HG02870 (cell line): Measurements from ENCODE around the gene PDZRN3.

Source experiments
- ATAC-seq: cut with Tn5 transposase; IDR thresholded peaks from one replicate; pipeline ENCODE4 v1.9.1; 2021; ENCODE audit warnings: mild to moderate bottlenecking, moderate library complexity; ENCODE audit not compliant: unreplicated experiment

The PDZRN3 gene

DNA sequence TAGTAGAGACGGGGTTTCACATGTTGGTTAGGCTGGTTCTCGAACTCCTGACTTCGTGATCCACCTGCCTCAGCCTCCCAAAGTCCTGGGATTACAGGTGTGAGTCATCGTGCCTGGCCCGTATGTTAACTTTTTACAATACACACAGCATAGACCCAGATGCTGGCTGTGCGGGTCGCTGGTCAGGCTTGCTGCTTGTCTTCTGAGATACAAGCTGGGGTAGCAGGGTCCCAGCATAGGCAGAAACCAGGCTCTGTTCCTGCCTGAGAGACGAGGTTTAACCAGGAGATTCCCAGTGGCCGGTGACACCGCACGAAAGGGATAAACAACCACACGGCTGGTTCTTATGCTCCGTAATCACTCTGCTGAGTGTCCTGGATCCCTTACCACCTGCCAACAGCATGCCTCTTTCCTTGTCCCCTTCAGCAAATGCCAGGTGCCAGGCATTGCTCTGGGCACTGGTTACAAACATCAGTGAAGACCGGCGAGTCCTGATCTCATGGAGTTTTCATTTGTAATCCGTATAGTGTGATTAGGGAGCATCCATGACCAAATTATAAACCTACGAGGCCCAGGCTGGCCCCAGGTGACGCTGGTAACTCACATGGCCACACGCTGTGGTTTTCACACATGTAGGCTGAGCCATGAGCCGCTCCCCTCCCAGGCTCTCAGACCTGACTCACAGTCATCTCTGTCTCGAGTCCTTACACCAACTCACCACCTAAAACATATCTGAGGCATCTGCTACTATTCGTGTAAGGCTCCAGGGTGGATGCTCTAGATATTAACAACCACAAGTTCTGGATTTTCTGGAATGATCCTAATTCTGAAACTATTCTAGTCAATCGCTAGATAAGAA lies 125.7 kb downstream of the PDZRN3 start:
- ATAC-seq = peak; percentile 73

DNA sequence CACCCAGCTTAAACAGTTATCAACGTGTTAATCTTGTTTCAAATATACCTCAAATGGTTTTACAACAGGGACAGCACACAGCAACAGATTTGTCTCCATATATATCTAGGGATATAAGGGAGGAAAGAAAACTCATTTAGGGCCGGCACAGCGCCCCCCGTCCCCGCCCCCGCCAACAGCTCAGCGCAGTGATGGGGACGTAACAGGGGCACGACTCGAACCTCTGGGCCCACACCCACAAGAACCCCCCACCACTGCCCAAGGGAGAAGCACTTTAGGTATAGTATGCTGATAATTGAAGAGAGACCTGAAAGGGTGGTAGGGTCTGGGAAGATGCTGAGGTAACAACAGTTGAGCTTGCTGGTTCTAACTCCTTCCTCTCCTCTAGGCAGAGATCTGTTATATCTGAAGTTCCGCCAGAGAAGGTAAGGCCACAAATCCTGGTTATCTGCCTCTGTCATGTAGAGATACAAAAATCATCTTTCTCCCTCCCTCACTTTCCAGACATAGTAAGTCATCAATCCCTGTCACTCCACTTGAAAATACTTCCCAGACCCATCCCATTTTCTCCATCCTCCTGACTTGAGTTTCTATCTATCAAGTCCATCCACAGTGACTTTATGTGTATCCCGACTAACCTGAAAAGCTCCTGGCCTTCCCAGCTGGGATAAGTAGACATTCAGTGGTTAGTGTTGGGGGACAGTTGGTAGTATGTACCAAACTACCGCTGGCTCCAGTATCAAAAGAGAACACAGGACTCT lies 126.9 kb downstream of the PDZRN3 start:
- ATAC-seq = no peak

DNA sequence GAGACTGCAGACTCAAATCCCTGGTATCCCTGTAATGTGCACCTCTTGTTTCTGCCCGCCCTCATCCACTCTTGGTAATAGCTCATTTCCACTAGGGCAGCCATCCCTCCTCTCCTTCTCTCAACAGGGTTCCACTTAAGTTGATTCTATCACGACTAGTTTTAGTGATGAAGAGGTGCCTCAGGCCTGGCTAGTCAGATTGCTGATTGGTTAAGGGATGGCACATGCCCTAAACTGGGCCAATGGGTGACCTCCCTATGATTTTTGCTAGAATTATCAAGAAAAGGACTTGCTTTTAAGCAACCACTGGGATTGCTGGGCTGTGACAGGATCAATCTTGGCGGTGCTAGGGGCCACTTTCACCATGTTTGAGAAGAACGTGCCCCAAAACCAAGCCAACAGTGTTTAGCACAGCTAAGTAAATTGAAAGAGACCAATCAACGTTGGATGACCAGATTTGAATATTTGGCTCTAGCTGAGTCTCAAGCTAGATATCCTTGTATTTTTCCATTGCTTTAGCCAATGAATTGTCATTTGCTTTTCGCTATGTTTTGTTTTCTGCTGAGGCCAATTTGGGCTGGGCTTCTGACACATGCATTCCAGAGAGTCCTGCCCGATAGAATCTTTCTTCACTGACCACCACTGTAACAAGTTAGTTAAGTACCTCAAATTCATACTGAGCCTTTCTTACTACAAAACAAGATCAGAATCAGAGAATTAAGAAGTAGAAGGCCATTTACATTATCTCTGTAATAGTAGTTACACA lies 131.0 kb downstream of the PDZRN3 start:
- no peak for ATAC-seq

DNA sequence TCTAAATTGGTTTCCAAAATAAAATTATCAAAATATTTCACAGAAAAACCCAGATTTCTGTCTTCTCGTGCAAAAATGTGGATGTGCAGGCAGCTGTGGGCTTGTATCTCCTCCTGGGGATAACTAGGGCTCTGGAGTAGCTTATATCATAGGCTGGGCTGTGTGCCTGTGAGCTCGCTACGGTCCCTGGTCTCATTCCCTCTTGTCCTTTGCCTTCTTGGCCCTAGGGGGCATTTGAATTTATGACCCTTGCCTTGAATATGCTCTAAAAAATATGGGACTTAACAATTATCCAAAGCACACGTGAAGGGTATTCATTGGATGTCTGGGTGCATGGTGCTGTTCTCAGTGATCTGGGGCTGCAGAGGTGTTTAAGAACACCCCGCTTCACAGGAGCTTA lies 132.6 kb downstream of the PDZRN3 start:
- no peak for ATAC-seq

DNA sequence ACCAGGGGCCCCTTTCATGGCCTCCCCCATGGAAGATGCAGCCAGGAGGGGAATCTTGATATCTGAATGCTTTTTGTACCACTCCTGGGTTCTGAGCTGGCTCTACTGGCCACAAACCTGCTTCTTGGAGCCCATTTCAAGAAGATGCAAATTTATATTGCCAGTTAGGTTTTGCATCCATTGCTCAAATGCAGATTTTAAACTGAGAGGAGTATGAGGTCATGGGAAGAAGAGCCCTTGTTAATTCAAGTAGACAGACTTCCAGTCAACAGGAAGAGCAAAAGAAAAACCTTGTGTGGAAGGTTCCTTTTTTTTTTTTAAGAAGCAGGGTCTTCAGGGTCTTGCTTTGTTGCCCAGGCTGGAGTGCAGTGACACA lies 133.5 kb downstream of the PDZRN3 start:
- ATAC-seq = peak; percentile 41

DNA sequence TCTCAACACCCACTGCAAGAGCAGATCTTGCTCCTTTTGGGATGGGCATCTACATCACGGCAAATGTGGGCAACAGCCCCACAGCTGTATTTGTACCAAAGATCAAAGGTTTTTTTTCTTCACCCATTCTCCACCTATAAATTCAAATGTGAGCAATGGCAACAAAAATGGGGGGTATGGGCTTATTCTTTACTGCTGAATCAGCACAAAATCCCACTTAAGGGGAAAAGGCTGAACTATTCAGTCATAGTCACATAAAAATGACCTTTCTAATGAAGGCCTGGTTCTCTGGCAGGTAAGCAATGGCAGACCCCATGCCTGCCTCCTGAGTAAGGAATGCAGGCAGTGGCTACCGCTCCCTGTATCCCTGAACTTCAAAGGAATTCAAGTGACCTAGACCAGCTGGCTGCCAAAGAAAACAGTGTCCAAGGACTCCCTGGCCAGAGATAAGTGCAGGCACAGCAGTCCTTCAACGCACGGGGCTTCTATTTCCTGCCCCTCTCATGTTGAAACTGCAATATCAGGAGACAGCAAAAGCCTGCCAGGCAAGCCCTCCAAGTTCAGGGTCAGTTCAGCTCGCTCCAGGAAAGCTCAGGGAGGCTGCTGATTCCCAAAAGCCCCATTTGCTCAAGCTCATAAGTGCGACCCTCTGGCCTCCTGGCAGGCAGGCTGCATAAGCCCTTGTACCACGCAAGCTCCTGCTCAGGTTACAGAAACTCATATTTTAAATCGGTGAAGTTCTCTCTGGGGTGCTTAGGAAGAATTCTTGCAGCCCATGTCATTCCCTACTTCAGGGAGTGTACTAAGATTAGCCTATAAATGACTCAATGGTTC lies 134.1 kb downstream of the PDZRN3 start:
- ATAC-seq = peak; percentile 14

DNA sequence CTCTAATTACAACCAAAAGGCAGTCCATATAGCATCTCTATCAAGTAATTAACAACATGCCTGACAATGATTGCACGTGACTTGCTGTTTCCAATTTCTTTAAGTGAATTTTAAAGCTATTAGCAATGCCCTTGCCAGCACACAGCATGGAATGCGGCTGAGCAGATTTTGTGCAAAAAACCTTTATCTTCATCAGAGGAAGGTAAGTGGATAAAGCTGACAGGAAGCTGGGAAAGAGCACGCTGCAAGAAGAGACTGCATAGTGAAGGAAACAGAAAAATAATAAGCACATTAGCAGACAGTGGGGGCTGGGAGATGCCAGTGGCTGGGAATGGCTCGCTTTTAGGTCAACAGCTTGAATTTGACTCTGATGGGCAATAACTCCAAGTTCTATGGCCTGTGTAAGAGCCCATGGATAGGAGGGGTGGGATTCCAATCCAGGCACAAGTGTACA lies 138.8 kb downstream of the PDZRN3 start:
- no peak for ATAC-seq

DNA sequence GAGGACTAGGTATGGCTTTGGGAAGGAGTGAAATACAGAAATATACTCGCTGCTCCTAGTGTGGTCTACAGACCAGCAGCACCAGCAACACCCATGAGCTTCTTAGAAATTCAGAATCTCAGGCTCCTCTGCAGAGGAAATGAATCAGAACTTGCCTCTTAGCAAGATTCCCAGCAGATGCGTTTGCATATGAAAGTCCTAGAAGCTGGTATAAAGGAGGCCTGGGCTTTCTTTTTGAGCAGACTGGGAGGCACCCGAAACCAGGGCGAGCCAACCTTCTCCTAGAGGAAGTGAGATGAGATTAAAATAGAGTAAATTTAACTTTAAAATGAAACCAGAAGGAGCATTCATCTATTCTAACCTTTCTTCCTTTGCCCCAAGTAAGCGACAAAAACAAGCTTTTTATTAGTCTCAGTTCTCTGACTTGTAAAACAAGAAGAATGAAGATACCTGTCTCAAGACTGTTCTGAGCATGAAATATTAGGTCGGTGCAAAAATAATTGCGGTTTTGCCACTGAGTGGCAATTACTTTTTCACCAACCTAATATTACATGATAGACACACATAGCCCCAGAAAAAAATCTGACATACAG lies 140.0 kb downstream of the PDZRN3 start:
- ATAC-seq = peak; percentile 94

DNA sequence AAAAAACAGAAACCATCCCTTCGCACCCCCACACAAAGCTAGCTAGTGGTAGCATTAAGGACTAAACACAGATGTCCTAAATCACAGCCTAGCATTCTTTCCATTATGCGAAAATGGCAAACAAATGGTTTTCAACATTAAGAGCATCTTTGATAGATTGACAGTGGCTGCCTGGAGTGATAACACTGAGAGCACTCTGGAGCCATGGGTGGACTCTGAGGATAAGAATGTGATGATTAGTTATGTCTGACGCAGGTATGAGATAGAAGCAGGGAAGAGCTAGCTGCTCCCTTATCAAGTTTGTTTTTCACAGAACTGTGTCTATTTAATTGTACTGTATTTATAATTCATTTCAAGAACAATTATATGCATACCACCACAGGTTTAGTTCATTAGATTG lies 142.9 kb downstream of the PDZRN3 start:
- no peak for ATAC-seq

DNA sequence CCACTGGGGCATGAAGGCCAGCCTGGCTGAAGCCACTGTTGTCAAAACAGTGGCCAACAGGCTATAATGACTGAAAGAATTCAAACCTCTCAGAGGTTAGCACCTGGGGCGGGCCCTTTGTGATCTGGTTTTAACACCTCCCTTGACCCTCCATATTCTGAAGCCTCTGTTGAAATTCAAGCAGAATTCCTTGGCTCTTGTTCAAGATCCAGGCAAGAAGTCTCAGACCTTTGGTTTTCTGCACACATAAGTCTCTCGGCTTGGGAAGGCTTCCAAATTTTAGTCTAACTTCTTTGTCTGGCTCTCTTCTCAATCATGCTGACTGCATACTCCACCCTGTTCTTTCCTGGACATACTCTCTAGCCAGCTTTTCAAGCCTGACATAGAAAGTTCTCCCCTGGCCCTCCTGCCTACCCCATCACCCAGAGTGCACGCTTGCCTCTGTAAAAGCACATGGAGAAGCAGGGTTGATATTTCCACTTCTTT lies 144.5 kb downstream of the PDZRN3 start:
- no peak for ATAC-seq

DNA sequence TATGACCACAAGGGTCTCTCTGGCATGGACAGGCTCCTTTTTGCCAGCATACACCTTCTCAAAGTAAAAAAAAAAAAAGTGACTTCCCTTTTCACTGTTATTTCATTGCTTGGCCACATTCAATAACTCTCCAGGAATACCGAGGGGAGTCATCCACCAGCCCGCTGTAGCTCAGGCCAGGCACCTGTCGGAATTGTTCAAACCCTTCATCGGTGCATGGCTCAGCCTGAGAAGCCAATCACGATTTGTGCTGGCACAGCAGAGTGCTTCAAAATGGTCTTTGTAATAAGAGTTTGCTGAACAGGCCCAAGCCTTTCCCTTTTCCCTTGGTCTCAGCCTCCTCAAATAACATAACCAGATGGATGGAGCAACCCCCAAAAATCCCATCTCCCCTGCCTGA lies 145.4 kb downstream of the PDZRN3 start:
- no peak for ATAC-seq

DNA sequence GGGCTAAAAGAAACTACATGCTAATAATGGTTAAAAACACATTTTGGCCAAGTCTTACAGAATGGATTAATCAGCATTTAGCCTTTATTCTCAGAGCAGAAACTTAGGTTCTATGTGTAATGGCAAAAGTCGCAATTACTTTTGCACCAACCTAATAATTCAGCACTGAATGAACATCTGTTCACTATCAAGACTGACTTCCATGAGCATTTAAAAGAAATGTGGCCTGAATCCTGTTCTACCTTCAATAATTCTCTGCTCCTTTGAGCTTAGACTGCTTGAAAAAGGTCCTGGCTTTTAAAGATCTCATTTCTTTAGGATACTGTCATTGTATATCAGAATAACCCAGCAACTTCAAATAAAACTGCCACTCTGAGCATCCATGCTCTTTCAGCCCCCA lies 145.9 kb downstream of the PDZRN3 start:
- ATAC-seq = no peak

DNA sequence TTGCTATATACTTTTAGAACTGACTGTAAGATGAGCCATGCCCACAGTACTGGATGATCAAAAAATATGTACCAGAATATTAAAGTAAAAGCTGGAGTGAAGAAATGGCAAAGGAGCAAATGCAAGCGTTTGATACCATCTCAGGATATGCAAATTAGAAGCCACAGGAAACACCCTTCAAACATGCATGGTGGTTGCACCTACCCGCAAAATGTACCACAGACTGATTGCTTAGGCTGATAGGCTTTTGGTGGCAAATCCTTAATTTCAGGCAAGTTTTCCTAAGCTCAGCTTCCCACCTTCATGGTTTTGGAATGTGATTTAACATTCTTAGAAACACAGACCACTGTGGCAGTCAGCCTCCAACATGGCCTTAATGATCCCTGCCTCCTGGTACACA lies 149.0 kb downstream of the PDZRN3 start:
- no peak for ATAC-seq

DNA sequence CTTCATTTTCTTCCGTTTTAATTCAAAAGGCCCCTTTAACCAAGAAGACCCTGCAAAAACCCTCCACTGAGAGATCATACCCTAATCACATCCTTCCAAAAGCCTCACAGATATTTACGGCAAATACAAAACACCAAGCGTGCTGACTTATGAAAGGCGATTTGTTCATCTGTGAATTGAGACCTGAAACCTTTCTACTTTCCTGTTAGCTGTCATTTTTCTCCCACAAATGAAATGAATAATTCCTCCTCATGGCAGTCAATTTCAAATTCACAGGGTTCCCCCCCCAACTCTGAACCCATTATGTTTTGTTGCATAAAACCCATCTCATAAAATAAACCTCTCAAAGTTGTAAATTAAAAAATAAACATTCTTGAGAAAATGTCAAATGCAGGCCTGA lies 149.6 kb downstream of the PDZRN3 start:
- ATAC-seq = peak; percentile 66

DNA sequence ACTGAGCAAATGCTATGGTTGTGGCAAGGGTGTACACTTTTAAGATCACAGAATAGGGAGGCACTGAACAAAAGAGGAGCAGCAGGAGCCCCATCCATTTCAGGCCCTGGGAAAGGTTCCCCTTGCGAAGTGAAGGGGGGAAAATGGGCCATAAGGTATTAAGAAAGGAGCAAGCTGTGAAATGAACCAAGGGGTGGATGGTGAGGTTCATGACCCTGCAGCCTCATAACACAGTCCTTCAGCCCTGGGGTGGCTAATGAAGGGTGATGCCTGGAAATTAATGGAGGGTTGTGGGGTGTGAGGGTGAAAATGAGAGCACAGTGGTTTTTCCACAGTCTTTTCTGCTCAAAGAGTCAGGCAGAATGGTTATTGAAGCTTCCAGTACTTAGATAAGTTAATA lies 150.1 kb downstream of the PDZRN3 start:
- ATAC-seq = peak; percentile 17

DNA sequence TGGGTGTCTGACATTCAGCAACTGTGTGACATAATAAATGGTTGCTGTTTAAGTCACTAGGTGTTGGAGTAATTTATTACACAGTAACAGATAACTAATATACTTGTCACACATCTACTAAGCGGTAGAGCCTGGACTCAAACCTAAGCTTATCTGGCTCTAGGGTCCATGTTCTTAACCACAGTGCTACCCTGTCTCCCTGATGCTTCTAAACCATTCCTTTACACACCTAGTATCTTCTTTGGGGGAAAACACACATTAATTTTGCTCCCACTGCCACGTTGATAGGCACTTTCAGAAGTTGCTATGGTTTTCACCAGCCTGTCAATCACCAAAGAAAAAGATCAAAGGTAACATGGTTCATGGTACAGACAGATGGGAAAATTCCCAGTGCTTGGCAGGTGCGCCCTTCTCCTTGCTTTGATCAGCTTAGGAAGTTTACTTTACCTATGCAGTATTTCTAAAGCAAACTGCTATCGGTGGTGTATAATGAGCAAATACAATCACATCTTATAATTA lies 150.8 kb downstream of the PDZRN3 start:
- ATAC-seq = no peak

DNA sequence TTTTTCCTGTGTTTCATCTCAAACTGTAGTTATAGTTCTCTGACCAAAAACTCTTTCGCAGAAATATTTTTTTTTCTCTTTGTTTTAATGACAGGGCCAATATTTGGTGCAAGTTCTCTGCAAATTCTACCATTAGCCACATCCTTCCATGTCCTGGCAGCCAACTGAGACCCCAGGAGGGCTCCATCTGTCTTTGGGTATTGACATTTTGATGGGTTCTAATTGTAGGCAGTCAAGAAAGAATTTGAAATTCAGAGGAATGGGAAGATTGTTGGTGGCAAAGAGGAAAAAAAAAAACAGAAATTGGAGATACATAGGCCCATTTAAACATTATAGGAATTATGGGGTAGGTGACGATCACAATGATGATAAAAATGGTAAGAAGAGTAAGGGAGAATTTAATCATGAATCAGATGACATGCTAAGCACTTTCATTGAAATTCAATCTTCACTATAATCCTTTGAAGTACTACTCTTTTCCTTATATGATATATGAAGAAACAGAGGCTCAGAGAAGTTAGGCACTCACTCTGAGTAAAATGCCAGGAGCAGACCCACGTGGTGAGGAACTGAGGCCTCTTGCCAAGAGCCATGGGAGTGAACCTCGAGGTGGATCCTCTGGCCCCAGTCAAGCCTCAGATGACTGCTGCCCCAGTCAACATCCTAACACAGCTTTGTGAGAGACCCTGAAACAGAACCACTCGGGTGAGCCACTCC lies 151.4 kb downstream of the PDZRN3 start:
- ATAC-seq = no peak

DNA sequence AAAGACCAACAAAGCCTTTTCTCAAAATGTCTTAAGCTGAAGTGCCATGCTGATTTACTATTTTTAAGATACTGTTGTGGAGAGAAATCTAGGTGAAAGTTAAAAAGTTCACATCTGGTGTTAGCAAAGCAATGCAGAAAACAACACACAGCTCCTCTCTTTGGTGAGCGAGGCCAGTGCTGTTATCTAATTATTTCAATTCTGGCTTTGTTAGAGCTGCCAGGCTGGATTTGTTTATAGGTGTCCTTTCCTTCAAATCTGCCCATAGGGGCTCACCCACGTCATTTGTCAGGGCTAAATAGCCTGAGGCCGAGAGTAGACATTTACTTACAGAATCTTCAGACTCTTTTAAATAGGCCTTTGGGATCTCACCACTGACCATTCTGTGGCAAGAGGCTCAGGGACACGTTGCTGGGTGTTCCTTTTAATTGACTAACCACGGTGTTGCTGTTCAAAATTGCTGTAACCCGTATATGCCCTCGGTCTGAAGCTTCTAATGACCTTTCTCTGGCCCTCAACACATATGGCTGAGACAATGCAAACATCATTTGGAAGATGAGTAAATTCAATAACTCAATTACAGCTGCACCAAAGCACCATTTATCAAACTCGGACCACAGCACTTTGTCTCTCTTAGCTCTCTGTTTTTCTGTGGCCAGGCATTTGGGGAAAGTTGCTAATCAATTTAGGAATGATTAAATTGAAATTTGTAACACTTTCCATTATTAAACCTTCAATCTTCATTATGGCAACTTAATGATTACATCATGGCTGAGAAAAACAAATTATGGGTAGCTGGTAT lies 152.6 kb downstream of the PDZRN3 start:
- no peak for ATAC-seq
